HG02973 (cell line): ENCODE data around the gene VAMP8.
"Not testable (repeated sequence)": the region's sequence is repeated elsewhere in the genome, so short reads cannot be mapped to it uniquely, and the experiment has no call there.

Source experiments
- ATAC-seq: cut with Tn5 transposase; IDR thresholded peaks from one replicate; pipeline ENCODE4 v1.9.1; 2021; ENCODE audit warnings: moderate library complexity; ENCODE audit not compliant: unreplicated experiment

The VAMP8 gene

GRCh38 chr2:85547089-85547858, 30.1 kb upstream of the VAMP8 start:
- ATAC-seq, result no peak

DNA sequence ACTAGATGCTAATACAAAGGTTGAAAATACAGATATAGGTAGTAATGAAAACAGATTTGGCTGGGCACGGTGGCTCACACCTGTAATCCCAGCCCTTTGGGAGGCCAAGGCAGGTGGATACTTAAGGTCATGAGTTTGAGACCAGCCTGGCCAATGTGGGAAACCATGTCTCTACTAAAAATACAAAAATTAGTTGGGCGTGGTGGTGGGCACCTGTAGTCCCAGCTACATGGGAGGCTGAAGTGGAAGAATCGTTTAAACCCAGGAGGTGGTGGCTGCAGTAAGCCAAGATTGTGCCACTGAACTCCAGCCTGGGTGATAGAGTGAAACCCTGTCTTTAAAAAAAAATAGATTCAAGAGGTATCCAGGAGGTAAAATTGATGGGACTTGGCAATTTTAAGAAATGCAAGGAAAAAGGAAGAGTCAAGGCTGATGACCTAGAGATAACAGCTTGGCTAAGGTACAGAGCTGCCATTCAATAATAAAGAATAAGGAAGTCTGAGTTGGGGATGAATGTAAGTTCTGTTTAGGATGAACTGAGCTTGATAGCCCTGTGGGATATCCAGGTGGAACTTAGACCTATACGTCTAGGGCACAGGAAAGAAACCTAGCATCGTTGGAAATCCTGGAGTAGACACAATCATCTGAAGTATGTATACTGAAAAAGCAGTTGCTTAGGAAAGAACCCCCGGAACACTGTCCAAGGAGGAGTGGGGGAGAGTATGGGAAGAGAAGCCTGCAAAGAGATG, 29.4 kb upstream of the VAMP8 start:
- no peak for ATAC-seq

DNA sequence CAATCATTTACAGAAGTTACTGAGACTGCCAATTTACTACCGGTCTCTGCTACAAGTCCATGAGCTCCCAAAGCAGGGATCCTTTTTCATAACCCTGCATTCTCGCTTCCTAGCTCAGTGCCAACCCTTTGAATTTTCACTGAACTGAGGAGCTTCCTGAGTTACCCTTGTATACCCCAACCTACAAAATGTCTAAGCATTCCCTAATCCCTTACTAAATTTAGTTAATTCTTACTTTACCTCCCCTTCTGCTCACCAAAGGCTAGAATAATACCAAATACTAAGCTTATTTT, 28.8 kb upstream of the VAMP8 start:
- no peak for ATAC-seq

DNA sequence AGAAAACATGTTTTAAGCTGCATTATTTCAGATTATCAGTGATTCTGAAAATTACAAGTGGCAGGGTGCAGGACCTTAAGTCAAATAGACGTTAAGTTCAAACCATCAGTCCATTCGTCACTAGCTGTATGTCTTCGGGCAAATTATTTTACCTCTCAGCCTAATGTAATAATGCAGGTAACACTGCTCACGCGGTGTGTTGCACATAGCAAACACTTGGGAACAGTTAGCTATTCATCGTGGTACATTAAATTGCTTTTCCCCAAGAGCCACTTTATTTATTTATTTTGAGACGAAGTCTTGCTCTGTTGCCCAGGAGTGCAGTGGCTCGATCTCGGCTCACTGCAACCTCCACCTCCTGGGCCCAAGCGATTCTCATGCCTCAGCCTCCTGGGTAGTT, 28.3 kb upstream of the VAMP8 start:
- ATAC-seq, result no peak

DNA sequence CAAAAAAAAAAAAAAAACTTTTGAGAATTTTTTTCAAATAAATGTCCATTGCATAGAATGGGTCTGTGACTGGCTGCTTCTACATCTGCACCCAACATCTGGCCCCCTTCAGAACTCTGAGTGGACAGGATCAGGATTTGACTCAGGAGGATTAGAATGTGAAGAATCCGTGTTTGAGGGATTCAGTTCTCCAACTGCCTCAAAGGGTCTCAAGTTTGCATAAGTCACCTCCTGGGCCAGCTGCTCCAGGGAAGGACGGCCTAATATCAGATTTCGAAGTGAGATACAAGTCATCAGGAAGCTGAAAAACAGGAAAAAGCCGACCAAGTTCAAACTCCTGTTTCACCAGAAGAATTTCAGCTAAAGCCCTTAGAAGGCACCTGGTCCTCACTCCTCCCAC, 27.6 kb upstream of the VAMP8 start:
- no peak for ATAC-seq

DNA sequence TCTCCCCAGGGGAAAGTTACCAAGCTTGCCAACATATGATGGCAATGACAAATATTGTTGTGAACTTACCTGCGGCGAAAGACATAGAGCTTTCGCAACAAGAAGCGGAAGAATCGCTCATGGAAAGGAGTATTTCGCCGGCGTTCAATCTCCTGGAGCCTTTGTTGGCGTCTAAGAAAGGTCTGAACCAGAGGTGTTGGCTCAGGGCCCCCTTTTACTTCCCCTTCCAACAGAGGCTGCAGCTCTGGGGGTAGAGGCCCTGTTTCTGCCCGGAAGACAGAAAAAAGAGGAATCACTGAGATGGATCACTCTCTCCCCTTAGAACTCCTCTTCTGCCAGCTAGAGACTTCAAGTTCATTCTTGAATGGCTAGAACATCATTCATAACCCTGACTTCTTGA, 26.9 kb upstream of the VAMP8 start:
- no peak for ATAC-seq

- ATAC-seq, result peak; percentile 53
Observed at GRCh38 chr2:85551698-85552678, 25.4 kb upstream of the VAMP8 start.

- ATAC-seq, result no peak
Observed at GRCh38 chr2:85553184-85553583, 24.2 kb upstream of the VAMP8 start.

DNA sequence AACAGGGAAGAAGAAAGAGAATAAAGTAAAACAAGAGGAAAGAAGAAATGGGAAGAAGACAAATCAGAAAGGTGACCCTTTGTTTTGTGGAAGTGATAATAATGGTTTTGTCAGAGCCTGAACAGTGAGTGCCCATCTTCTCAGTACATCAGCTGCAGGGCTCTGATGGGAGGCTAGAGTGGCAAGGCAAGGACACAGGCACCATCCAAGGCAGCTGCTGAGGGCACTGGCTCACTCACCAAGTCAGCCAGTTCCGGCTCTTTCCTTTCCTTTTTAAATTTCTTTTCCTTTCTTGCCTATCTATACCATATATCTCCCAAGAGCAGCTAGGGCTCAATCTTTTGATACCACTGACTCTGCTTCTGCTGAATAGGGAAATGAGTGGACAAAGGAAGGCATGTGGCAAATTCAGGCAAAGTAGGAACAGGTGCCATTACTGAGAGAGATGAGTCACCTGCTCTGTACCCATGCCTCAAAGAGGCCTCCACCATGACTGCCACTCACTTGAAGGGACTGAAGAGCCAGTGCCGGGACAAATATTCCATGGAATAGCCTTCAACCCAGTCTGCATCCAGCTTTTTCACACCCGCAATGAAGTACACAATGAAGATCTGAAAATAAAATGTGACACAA, 22.3 kb upstream of the VAMP8 start:
- no peak for ATAC-seq

DNA sequence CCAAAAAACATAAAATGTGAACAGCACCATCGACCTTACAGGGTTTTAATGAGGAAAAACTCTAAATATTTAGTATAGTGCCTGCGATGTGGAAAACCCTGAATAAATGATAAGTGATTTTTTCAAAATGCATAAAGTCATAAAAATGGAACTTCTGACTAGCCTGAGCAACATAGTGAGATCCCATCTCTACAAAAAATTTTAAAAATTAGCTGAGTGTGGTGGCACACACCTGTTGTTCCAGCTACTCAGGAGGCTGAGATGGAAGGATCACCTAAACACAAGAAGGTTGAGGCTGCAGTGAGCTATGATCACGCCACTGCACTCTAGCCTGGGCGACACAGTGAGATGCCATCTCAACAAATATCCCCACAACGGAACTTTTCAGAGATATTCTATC, 20.3 kb upstream of the VAMP8 start:
- ATAC-seq, result no peak

DNA sequence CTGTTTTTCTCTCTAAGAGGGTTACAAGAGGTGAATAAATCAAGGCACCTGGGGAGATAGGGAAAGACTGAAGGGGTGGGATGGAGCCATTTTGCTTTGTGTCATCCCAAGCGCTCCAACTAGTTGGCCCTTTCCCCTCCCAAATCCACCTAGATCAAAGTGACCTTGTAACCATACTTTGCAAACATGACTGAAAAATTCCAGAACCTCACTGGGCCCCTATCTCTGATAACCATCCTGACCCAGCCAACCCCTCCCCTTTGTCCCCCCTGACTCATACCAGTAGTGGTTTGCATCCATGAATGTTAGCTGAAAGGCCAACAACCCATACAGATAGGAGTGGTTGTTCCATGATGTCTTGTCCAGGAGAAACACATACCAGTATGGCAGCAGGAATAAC, 19.2 kb upstream of the VAMP8 start:
- ATAC-seq, result no peak

DNA sequence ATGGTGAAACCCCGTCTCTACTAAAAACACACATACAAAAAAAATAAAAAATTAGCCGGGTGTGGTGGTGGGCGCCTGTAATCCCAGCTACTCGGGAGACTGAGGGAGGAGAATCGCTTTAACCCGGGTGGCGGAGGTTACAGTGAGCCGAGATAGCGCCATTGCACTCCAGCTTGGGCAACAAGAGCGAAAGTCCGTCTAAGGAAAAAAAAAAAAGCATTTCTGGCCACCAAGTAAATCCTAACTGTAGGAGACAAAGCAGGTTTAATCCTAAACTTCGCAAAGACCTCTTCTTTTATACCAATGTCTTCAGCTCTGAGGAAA, 17.0 kb upstream of the VAMP8 start:
- ATAC-seq, result not testable (repeated sequence)

GRCh38 chr2:85560812-85561279, 16.5 kb upstream of the VAMP8 start:
- ATAC-seq, result peak; percentile 19

DNA sequence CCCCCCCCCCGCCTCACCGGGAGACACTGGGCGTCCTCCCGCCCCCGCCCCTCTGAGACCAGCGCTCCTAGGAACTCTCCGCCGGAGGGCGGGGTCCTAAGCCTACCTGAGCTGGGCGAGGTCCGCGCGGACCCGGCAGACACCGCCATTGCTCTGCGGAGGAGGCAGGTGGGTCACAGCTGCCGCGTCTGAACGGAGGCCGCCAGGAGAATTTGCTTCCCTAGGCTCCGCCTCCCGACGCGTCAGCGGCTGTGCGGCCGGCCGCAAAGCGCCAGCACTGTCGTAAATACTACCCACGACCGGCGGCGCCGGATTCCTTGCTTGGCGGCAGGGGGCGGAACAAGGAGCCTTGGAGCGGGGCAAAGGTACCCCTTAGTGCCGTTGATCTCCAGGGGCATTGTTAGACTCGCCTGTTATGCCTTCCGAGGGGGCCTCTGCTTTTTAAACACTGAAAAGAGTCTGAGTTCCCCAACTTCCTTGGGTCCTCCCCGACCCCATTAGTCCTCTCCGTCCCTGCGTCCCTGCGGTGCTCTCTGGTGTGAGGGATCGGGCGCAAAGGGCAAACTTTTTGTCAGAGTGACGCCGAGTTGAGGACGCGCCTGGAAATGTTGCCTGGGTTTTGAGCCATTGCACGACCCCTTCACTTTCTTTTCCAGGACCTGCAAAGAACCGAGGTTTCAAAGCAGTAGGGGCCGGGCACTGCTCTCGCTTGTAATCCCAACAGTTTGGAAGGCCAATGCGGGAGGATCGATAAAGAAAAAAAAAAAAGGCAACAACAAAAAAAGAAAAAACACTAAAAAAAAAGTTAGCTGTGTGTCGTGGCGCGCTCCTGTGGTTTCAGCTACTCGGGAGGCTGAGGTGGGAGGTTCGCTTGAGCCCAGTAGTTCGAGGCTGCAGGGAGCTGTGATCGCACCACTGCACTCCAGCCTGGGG, 15.8 kb upstream of the VAMP8 start, which contains the start of gene GGCX:
Gene GGCX (minus strand): TSS at position 214 of the 933 bp plus-strand sequence. CDS start 65 bp downstream, at position 149.
- ATAC-seq, result peak; percentile 86

DNA sequence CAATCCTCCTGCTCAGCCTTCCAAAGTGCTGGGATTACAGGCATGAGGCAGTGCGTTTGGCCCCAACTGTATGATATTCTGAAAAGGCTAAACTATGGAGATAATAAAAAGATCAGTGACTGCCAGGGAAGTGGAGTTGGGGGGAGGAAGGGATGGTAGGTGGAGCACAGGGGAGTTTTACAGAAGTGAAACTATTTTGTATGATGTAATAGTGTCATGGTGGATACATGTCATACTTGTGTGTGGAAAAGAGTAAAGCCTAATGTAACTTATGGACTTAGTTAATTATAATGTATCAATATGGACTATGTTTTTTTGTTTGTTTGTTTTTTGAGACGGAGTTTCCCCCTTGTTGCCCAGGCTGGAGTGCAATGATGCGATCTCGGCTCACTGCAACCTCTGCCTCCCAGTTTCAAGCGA, 13.2 kb upstream of the VAMP8 start:
- ATAC-seq, result no peak

DNA sequence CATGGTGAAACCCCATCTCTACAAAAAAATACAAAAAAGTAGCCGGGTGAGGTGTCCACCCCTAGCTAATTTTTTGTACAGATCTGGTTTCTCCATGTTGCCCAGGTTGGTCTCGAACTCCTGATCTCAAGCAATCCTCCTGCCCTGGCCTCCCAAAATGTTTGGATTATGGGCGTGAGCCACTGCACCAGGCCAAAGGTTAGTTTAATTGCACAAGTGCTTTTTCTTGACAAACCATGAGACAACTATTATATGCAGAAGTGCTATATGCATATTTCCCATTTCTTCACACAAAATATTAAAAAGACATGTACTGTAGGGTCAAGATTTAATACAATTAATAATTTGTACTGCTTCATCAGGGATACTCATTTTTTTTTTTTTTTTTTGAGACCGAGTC, 11.1 kb upstream of the VAMP8 start:
- ATAC-seq, result no peak

DNA sequence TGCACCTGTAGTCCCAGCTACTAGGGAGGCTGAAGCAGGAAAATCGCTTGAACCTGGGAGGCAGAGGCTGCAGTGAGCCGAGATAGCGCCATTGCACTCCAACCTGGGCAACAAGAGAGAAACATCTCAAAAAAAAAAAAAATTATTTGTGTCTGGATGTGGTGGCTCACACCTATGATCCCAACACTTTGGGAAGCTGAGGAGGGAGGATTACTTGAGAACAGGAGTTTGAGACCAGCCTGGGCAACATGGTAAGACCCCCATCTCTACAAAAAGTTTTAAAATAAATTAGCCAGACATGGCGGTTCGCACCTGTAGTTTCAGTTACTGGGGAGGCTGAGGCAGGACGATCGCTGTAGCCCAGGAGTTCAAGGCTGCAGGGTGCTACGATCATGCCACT, 1.6 kb upstream of the VAMP8 start:
- no peak for ATAC-seq

DNA sequence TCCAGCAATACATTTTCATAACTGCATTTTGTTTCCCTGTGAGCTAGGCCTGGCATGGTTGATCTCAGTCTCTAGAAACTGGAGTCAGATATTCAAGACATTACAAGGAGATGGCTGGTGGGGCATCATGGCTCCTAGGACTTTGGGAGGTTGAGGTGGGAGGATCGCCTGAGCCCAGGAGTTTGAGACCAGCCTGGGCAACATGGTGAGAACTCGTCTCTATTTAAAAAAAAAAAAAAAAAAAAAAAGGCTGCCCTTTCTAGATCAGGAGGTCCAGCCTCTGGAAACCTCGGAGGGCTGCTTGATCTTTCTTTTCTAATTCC, 362 bp upstream of the VAMP8 start:
- no peak for ATAC-seq

GRCh38 chr2:85578243-85579180, 1.1 kb downstream of the VAMP8 start:
- ATAC-seq, result no peak
